Keratinocyte (primary cell): ENCODE results near the gene PLA2G4F. TPM values are rescaled to one million over a fixed set of nuclear protein-coding genes. Genes with fewer than 3 reads are reported as not detected.
"Not testable (repeated sequence)": the region's sequence is repeated elsewhere in the genome, so short reads cannot be mapped to it uniquely, and the experiment has no call there.

Experiments used
- DNase-seq: peaks from one replicate; pipeline ENCODE4 v3.0.0-alpha.2; 2011; ENCODE audit warnings: low read depth, missing footprints, low spot score
- FAIRE-seq: peaks from 2 replicates; lab custom pipeline; 2011; peaks lifted over from hg19 to GRCh38; lab: Jason Lieb, UNC
- H2AFZ ChIP-seq: 2 replicates; pipeline ENCODE4 v1.6.0; 2012; ENCODE audit warnings: low read length, control low read depth, inconsistent platforms; ENCODE audit not compliant: control insufficient read depth
- H3K27ac ChIP-seq: 2 replicates; pipeline ENCODE4 v1.5.1; 2011; ENCODE audit warnings: low read length; ENCODE audit not compliant: control insufficient read depth, insufficient read depth
- H3K27me3 ChIP-seq: 3 replicates; pipeline ENCODE4 v1.6.0; 2011; ENCODE audit warnings: low read length; ENCODE audit not compliant: control insufficient read depth, insufficient read depth; ENCODE audit errors: extremely low read depth
- H3K36me3 ChIP-seq, 2 experiments: 2 replicates in 1 of 2; 3 replicates in 1 of 2; pipeline ENCODE4 v1.5.1; 2011; ENCODE audit warnings: low read length in 2 of 2, mild to moderate bottlenecking in 1 of 2; ENCODE audit not compliant: control insufficient read depth in 2 of 2, insufficient read depth in 2 of 2; ENCODE audit errors: extremely low read depth in 1 of 2
- H3K4me1 ChIP-seq: 3 replicates; pipeline ENCODE4 v1.5.1; 2011; ENCODE audit warnings: low read length; ENCODE audit not compliant: control insufficient read depth, insufficient read depth; ENCODE audit errors: extremely low read depth
- H3K4me2 ChIP-seq: 3 replicates; pipeline ENCODE4 v1.6.0; 2011; ENCODE audit warnings: low read depth, low read length; ENCODE audit not compliant: control insufficient read depth, insufficient read depth; ENCODE audit errors: extremely low read depth
- H3K4me3 ChIP-seq, 3 experiments: fragments of 200-600 bp in 1 of 3; sonication (generic) in 1 of 3; 2 replicates in 2 of 3; 3 replicates in 1 of 3; pipeline ENCODE4 v1.5.1; 2011 to 2016; ENCODE audit warnings: low read length in 3 of 3, mild to moderate bottlenecking in 3 of 3, control low read depth in 2 of 3, inconsistent platforms in 1 of 3, low read depth in 1 of 3, mixed read lengths in 1 of 3, mixed run types in 1 of 3, moderate library complexity in 1 of 3; ENCODE audit not compliant: control insufficient read depth in 2 of 3, insufficient read depth in 2 of 3; ENCODE audit errors: extremely low read depth in 1 of 3
- H3K79me2 ChIP-seq: 2 replicates; pipeline ENCODE4 v1.6.0; 2012; ENCODE audit warnings: low read length; ENCODE audit not compliant: control insufficient read depth, insufficient read depth
- H3K9ac ChIP-seq: 3 replicates; pipeline ENCODE4 v1.6.0; 2011; ENCODE audit warnings: low read length; ENCODE audit not compliant: control insufficient read depth, insufficient read depth; ENCODE audit errors: extremely low read depth
- H3K9me1 ChIP-seq: 3 replicates; pipeline ENCODE4 v1.6.0; 2011; ENCODE audit warnings: low read length; ENCODE audit not compliant: control insufficient read depth, insufficient read depth; ENCODE audit errors: extremely low read depth
- H3K9me3 ChIP-seq: 2 replicates; pipeline ENCODE4 v1.5.1; 2012; ENCODE audit warnings: low read depth, low read length; ENCODE audit not compliant: control insufficient read depth
- H4K20me1 ChIP-seq: 3 replicates; pipeline ENCODE4 v1.6.0; 2011; ENCODE audit warnings: low read length; ENCODE audit not compliant: control insufficient read depth, insufficient read depth; ENCODE audit errors: extremely low read depth
- EZH2 ChIP-seq: IDR thresholded peaks from one replicate; pipeline ENCODE4 v1.6.1; 2012; ENCODE audit warnings: inconsistent platforms, mild to moderate bottlenecking, low read length, moderate library complexity
- dilution Hi-C: fragments of 300-500 bp; cut with MboI; formaldehyde crosslinking; loops from one replicate; pipeline ENCODE4 v1.7.0; 2020; ENCODE audit warnings: low sequenced_read_pairs; ENCODE audit not compliant: extremely low pct_ligation_motif_present
- polyA plus RNA-seq, 5 experiments: library from polyadenylated mRNA; depleted of rRNA in 3 of 5; stranded (reverse) in 3 of 5; stranded (forward) in 1 of 5; unstranded in 1 of 5; fragments of >200 nt; gene quantifications; 1 replicate in 1 of 5; 2 replicates in 3 of 5; 3 replicates in 1 of 5; pipeline versions ENCODE4 v1.2.1 to v1.2.3, GENCODE V29; 2011 to 2012; ENCODE audit warnings: missing spikeins in 2 of 5, low read depth in 1 of 5, low replicate concordance in 1 of 5
- TF ChIP-seq, protein P1 (sequence below), 3 experiments: IDR thresholded peaks in 1 of 3; conservative IDR thresholded peaks in 1 of 3; optimal IDR thresholded peaks in 1 of 3; 2 replicates in 2 of 3; 3 replicates in 1 of 3; pipeline versions ENCODE3 to v1.5.1; 2011; ENCODE audit warnings: low read length in 3 of 3, mild to moderate bottlenecking in 3 of 3, moderate library complexity in 2 of 3, control low read depth in 1 of 3, inconsistent platforms in 1 of 3; ENCODE audit not compliant: insufficient read depth in 2 of 3; ENCODE audit errors: extremely low read depth in 1 of 3

Gene PLA2G4F
- polyA plus RNA-seq, 1 donor (not counting 4 experiments of a cell fraction or from before 2014, with no cell fraction given): 4.4 TPM

DNA sequence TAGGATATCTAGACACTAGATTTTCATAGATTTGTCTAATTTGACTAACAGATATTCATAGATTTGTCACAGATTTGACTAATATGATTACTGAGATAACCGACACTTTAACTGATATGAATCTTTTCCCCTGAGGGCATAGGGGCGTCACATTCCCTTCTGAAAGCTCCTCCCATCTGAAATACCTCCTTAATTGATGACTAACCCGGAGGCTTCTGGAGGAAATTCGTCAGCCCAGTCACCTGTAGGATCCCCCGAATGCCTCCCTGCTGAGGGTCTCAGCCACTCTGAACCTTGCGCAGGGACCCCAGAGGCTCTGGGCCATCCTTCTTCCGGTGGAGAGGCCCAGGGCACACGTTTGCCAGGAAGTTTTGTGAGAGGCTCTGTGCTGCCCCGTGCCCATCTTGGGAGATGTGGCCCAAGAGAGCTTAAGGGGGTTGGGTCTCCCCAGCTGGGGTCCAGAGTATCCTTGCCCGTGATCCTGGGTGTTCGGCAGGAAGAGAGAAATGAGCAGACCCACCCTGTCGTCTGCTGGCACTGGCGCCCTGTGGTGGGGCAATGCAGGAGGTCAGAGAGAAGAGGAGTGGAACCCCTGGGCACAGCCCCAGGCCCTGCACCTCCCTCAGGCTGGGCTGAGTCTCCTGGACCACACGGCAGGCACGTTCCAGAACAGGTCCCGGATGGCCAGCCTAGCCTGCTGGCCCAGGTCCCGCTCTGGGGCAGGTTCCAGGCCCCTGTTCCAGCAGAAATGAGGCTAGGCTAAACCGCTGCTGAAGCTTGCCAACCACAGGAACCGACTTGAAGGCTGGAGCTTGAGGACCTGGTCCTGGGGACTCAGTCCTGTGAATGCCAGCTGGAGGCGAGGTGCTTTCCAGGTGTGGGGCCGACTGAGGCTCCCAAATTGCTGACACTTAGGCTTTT, 63.8 kb downstream of the PLA2G4F start:
- peak overlapping the region; percentile 61 for H3K9ac ChIP-seq
- TF ChIP-seq, protein P1, sequence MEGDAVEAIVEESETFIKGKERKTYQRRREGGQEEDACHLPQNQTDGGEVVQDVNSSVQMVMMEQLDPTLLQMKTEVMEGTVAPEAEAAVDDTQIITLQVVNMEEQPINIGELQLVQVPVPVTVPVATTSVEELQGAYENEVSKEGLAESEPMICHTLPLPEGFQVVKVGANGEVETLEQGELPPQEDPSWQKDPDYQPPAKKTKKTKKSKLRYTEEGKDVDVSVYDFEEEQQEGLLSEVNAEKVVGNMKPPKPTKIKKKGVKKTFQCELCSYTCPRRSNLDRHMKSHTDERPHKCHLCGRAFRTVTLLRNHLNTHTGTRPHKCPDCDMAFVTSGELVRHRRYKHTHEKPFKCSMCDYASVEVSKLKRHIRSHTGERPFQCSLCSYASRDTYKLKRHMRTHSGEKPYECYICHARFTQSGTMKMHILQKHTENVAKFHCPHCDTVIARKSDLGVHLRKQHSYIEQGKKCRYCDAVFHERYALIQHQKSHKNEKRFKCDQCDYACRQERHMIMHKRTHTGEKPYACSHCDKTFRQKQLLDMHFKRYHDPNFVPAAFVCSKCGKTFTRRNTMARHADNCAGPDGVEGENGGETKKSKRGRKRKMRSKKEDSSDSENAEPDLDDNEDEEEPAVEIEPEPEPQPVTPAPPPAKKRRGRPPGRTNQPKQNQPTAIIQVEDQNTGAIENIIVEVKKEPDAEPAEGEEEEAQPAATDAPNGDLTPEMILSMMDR (optimal IDR thresholded peaks at IDR 0.05 in 1 of 3, IDR thresholded peaks at IDR 0.05 in 1 of 3, conservative IDR thresholded peaks at IDR 0.05 in 1 of 3; ENCODE audit: extremely low read depth in 1 of 3, insufficient read depth in 2 of 3, low read length in 3 of 3): no peak
- no peak for TF ChIP-seq EZH2
- H4K20me1 ChIP-seq: no peaks in the 10 kb centered on the region
- no peaks in the 10 kb centered on the region for H3K36me3 ChIP-seq
- no peaks in the 10 kb centered on the region for H3K79me2 ChIP-seq
- FAIRE-seq (peak; percentile 81), DNase-seq (peak; percentile 76)
- peak overlapping the region in 2 of 3 experiments; percentile 3 to 30 for H3K4me3 ChIP-seq
- dilution Hi-C loops: no loop called here
- H3K4me2 ChIP-seq: peak overlapping the region; percentile 71
- H3K4me1 ChIP-seq: peaks cover 46% of the 10 kb centered on the region
- no peaks in the 10 kb centered on the region for H3K9me1 ChIP-seq
- H3K27ac ChIP-seq: peak overlapping the region; percentile 92
- H2AFZ ChIP-seq: peak overlapping the region; percentile 40
- no peaks in the 10 kb centered on the region for H3K27me3 ChIP-seq
- H3K9me3 ChIP-seq: no peaks in the 10 kb centered on the region

DNA sequence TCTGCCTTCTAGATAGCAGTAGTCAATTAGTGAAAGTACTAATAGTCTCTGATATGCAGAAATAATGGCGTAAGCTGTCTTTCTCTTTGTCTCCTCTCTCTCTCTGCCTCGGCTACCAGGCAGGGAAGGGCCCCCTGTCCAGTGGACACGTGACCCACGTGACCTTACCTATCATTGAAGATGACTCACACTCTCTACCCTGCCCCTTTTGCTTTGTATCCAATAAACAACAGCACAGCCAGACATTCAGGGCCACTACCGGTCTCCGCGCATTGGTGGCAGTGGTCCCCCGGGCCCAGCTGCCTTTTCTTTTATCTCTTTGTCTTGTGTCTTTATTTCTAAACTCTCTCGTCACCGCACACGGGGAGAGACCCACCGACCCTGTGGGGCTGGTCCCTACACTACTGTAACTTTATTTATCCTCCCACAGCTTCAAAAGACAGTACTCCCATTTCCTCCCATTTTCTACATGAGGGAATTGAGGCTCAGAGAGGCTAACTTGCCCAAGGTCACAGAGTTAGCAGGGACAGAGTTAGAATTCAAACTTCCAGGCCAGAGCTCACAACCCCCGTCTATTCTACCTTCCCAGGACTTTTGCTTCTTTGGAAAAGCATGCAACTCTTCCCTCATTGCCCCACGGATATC, 64.6 kb downstream of the PLA2G4F start:
- Histone ChIP-seq H3K4me1 (peaks cover 46% of the 10 kb centered on the region), H3K9ac (peak overlapping the region; percentile 61), H3K4me2 (peak overlapping the region; percentile 71), H3K4me3 (peak overlapping the region in 1 of 3 experiments; percentile 4), H3K27ac (peak overlapping the region; percentile 92)
- H3K9me3 ChIP-seq, H3K9me1 ChIP-seq, H3K36me3 ChIP-seq, dilution Hi-C loops, H4K20me1 ChIP-seq, H3K79me2 ChIP-seq, H2AFZ ChIP-seq, H3K27me3 ChIP-seq: not testable (repeated sequence)
- FAIRE-seq (peak; percentile 53), DNase-seq (peak; percentile 13)
